CD14-positive monocyte (primary cell): ENCODE results near the gene SMIM11. TPM values are rescaled to one million over a fixed set of nuclear protein-coding genes. Genes with fewer than 3 reads are reported as not detected.

Experiments
- DNase-seq, 3 donors: peaks; one replicate each; pipeline ENCODE4 v3.0.0-alpha.2; 2011 to 2022
- H2AFZ ChIP-seq: 2 replicates; pipeline ENCODE4 v1.6.0; 2012; ENCODE audit warnings: mild to moderate bottlenecking, low read depth, low read length, inconsistent platforms; ENCODE audit not compliant: insufficient read depth, poor library complexity, severe bottlenecking
- H3K27ac ChIP-seq, 2 donors: 1 replicate in 1 of 2; 2 replicates in 1 of 2; pipeline ENCODE4 v1.5.1; 2012 to 2013; ENCODE audit warnings: low read length in 2 of 2, control low read depth in 1 of 2, inconsistent platforms in 1 of 2, low read depth in 1 of 2, mild to moderate bottlenecking in 1 of 2
- H3K27me3 ChIP-seq, 2 donors: one replicate each; pipeline versions ENCODE4 v1.6.0 to v1.6.1; 2011 to 2013; ENCODE audit warnings: low read length in 2 of 2; ENCODE audit not compliant: control insufficient read depth in 2 of 2, insufficient read depth in 2 of 2
- H3K36me3 ChIP-seq, 2 donors: replicated peaks in 1 of 2; 1 replicate in 1 of 2; 2 replicates in 1 of 2; pipeline versions ENCODE4 v1.5.1 to v1.6.1; 2012 to 2013; ENCODE audit warnings: low read length in 2 of 2, control low read depth in 1 of 2, inconsistent platforms in 1 of 2, mild to moderate bottlenecking in 1 of 2; ENCODE audit not compliant: insufficient read depth in 2 of 2, control insufficient read depth in 1 of 2
- H3K4me1 ChIP-seq, 2 donors: 1 replicate in 1 of 2; 2 replicates in 1 of 2; pipeline versions ENCODE4 v1.5.1 to v1.6.1; 2012 to 2013; ENCODE audit warnings: low read length in 2 of 2, control low read depth in 1 of 2, inconsistent platforms in 1 of 2, mild to moderate bottlenecking in 1 of 2, moderate library complexity in 1 of 2; ENCODE audit not compliant: insufficient read depth in 2 of 2, control insufficient read depth in 1 of 2
- H3K4me2 ChIP-seq: replicated peaks from 2 replicates; pipeline ENCODE3; 2012; ENCODE audit warnings: low read length, moderate library complexity, mild to moderate bottlenecking; ENCODE audit not compliant: poor library complexity, severe bottlenecking; ENCODE audit errors: extremely low read depth
- H3K4me3 ChIP-seq, 3 experiments: fragments of 200-600 bp in 1 of 3; sonication (generic) in 1 of 3; replicated peaks in 1 of 3; 1 replicate in 2 of 3; 2 replicates in 1 of 3; pipeline ENCODE4 v1.5.1; 2011 to 2013; ENCODE audit warnings: low read length in 3 of 3, mild to moderate bottlenecking in 3 of 3, control low read depth in 2 of 3, low read depth in 2 of 3, inconsistent platforms in 1 of 3, moderate library complexity in 1 of 3
- H3K79me2 ChIP-seq: 2 replicates; pipeline ENCODE4 v1.6.0; 2012; ENCODE audit warnings: mild to moderate bottlenecking, control low read depth, inconsistent platforms, low read length, moderate library complexity; ENCODE audit not compliant: insufficient read depth
- H3K9ac ChIP-seq: 2 replicates; pipeline ENCODE4 v1.6.0; 2017; ENCODE audit warnings: low read length, mild to moderate bottlenecking; ENCODE audit not compliant: insufficient read depth, poor library complexity, severe bottlenecking
- H3K9me3 ChIP-seq, 2 donors: replicated peaks in 1 of 2; 1 replicate in 1 of 2; 2 replicates in 1 of 2; pipeline versions ENCODE4 v1.5.1 to v1.6.1; 2012 to 2013; ENCODE audit warnings: low read length in 2 of 2, control low read depth in 1 of 2; ENCODE audit not compliant: control insufficient read depth in 1 of 2, insufficient read depth in 1 of 2
- H4K20me1 ChIP-seq: 2 replicates; pipeline ENCODE4 v1.6.0; 2012; ENCODE audit warnings: mild to moderate bottlenecking, low read length, control low read depth, moderate library complexity; ENCODE audit not compliant: insufficient read depth
- H3K27ac Mint-ChIP-seq, 7 donors: one replicate each; pipeline ENCODE4 v1.8.0; 2020; ENCODE audit warnings: mild to moderate bottlenecking in 7 of 7, mixed read lengths in 7 of 7, moderate library complexity in 6 of 7, inconsistent platforms in 2 of 7
- H3K27me3 Mint-ChIP-seq, 3 donors: one replicate each; pipeline ENCODE4 v1.8.0; 2021 to 2022; ENCODE audit warnings: low read depth in 3 of 3, mild to moderate bottlenecking in 3 of 3, mixed read lengths in 3 of 3, moderate library complexity in 3 of 3, inconsistent platforms in 1 of 3
- H3K36me3 Mint-ChIP-seq, 2 donors: one replicate each; pipeline ENCODE4 v1.8.0; 2020; ENCODE audit warnings: mixed read lengths in 2 of 2, inconsistent platforms in 1 of 2, mild to moderate bottlenecking in 1 of 2
- H3K4me1 Mint-ChIP-seq: one replicate; pipeline ENCODE4 v1.8.0; 2020; ENCODE audit warnings: mild to moderate bottlenecking, mixed read lengths
- H3K4me3 Mint-ChIP-seq, 2 donors: one replicate each; pipeline ENCODE4 v1.8.0; 2020; ENCODE audit warnings: mild to moderate bottlenecking in 2 of 2, mixed read lengths in 2 of 2, moderate library complexity in 1 of 2
- H3K9me3 Mint-ChIP-seq, 7 donors: one replicate each; pipeline ENCODE4 v1.8.0; 2020 to 2022; ENCODE audit warnings: mixed read lengths in 7 of 7, mild to moderate bottlenecking in 6 of 7, moderate library complexity in 6 of 7, inconsistent platforms in 2 of 7
- WGBS: methylation state at CpG from one replicate; pipeline ENCODE4 v1.1.5; 2013; ENCODE audit warnings: missing lambda C conversion rate; ENCODE audit not compliant: insufficient coverage; 5-methylcytosine and 5-hydroxymethylcytosine counted together
- intact Hi-C, 2 donors: fragments of 100-400 bp; cut with micrococcal nuclease; formaldehyde crosslinking; loops; one replicate each; pipeline versions ENCODE4 v1.15.0 to v1.15.1; 2023
- polyA plus RNA-seq, 3 donors: library from polyadenylated mRNA; depleted of rRNA in 1 of 3; unstranded in 2 of 3; stranded (reverse) in 1 of 3; fragments of 300-500 nt in 2 of 3; fragments of >200 nt in 1 of 3; fragmentation: Illumina TruSeq in 2 of 3; gene quantifications; 1 replicate in 2 of 3; 2 replicates in 1 of 3; pipeline ENCODE4 v1.2.3, GENCODE V29; 2012 to 2021
- TF ChIP-seq, protein P1 (sequence below): fragments of 200-600 bp; IDR thresholded peaks from one replicate; pipeline ENCODE4 v1.8.0; 2022; ENCODE audit warnings: antibody characterized with exemption, mild to moderate bottlenecking

The SMIM11 gene
- polyA plus RNA-seq, 3 donors, result 1.8 to 10.7 (median 4.0) TPM

DNA sequence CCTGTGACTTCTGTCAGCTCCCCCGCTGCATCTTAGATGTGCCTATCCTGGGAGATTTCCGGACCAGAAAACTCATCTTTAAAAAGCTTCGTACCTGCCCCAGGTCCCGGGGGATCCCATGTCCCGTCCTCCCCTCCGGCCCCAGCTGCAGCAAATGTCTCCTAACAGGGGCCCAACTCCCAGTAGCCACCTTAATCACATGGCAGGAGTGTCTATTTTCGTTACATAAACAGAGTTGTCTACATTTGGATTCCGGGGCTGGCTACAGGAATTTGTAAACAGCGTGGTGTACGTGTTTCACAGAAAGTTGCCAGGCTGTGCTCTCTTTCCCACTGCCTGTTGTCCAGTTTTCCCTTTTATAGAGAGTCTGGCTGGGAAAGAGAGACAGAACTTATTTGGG, 29.4 kb upstream of the SMIM11 start:
- intact Hi-C loops, result loop anchor here in 1 of 2 donors (2.0 kb wide), 1 partner anchor 423 kb away; no protein-coding TSS in a partner anchor
- Histone ChIP-seq H2AFZ (no peak overlapping the region), H3K36me3 (no peaks in the 10 kb centered on the region), H3K4me2 (no peak overlapping the region), H3K79me2 (no peaks in the 10 kb centered on the region), H3K27ac (no peak overlapping the region), H3K9ac (no peak overlapping the region), H4K20me1 (no peaks in the 10 kb centered on the region), H3K4me3 (no peak overlapping the region), H3K27me3 (no peaks in the 10 kb centered on the region), H3K4me1 (no peaks in the 10 kb centered on the region), H3K9me3 (no peaks in the 10 kb centered on the region)
- H3K27me3 Mint-ChIP-seq, result peaks cover 2 to 17% (median 6%) of the 10 kb centered on the region in 3 donors
- DNase-seq, result no peak
- TF ChIP-seq, protein P1, sequence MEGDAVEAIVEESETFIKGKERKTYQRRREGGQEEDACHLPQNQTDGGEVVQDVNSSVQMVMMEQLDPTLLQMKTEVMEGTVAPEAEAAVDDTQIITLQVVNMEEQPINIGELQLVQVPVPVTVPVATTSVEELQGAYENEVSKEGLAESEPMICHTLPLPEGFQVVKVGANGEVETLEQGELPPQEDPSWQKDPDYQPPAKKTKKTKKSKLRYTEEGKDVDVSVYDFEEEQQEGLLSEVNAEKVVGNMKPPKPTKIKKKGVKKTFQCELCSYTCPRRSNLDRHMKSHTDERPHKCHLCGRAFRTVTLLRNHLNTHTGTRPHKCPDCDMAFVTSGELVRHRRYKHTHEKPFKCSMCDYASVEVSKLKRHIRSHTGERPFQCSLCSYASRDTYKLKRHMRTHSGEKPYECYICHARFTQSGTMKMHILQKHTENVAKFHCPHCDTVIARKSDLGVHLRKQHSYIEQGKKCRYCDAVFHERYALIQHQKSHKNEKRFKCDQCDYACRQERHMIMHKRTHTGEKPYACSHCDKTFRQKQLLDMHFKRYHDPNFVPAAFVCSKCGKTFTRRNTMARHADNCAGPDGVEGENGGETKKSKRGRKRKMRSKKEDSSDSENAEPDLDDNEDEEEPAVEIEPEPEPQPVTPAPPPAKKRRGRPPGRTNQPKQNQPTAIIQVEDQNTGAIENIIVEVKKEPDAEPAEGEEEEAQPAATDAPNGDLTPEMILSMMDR, result no peak
- H3K4me1 Mint-ChIP-seq, result peaks cover 2% of the 10 kb centered on the region
- 94% methylated on average over 8 of the region's 10 CpGs for WGBS
- no peaks in the 10 kb centered on the region for H3K9me3 Mint-ChIP-seq
- H3K4me3 Mint-ChIP-seq, result no peak overlapping the region
- no peak overlapping the region for H3K27ac Mint-ChIP-seq
- H3K36me3 Mint-ChIP-seq, result no peaks in the 10 kb centered on the region

DNA sequence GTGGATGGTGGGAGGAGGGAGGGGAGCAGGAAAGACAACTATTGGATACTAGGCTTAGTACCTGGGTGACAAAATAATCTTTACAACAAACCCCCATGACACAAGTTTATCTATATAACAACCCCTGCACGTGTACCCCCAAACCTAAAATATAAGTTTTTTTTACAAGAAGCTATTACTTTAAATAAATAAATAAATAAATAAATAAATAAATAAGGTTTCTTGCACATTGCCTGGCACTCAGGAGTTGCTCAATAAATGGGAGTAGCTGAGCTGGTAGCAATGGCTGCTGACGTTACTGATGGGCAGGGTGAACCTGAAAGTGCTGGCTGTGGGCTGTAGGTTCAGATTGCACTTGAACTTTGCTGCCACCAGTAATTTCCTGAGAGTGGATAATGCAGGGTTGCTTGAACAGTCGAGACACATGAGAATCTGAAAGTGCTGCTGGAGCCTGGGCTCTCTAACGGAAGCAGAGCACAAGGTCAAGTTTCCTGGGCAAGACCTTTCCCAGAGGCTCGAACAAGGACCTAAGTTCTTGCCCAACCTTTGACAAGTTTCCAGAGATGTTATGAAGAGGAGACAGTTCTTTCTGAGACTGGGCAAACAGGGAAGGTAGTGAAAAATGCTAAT, 26.3 kb upstream of the SMIM11 start:
- Mint-ChIP-seq H3K9me3 (peaks cover 0 to 4% (median 0%) of the 10 kb centered on the region in 7 donors), H3K4me3 (no peak overlapping the region), H3K27me3 (peaks cover 3 to 12% (median 10%) of the 10 kb centered on the region in 3 donors), H3K27ac (no peak overlapping the region), H3K4me1 (peaks cover 2% of the 10 kb centered on the region), H3K36me3 (no peaks in the 10 kb centered on the region)
- Histone ChIP-seq H3K4me1 (no peaks in the 10 kb centered on the region), H3K4me2 (no peak overlapping the region), H3K79me2 (no peaks in the 10 kb centered on the region), H4K20me1 (no peaks in the 10 kb centered on the region), H3K27ac (no peak overlapping the region), H3K4me3 (no peak overlapping the region), H3K27me3 (no peaks in the 10 kb centered on the region), H3K36me3 (no peaks in the 10 kb centered on the region), H3K9me3 (peaks cover 0 to 3% of the 10 kb centered on the region in 2 donors), H3K9ac (no peak overlapping the region), H2AFZ (no peak overlapping the region)
- no peak for DNase-seq
- 85% methylated on average over 4 of the region's 5 CpGs for WGBS
- TF ChIP-seq, protein P1, result no peak
- intact Hi-C loops, result loop anchor here in 1 of 2 donors (2.0 kb wide), 1 partner anchor 426 kb away; no protein-coding TSS in a partner anchor
